Neutrophil (primary cell): Measurements from ENCODE around the gene PMPCB.

Experiments
- H3K27ac ChIP-seq: fragments of 200-600 bp; sonication (generic); 2 replicates; pipeline ENCODE4 v1.5.1; 2016; ENCODE audit warnings: mild to moderate bottlenecking, moderate library complexity
- H3K27me3 ChIP-seq: fragments of 200-600 bp; sonication (generic); 2 replicates; pipeline ENCODE4 v1.6.0; 2016; ENCODE audit warnings: mild to moderate bottlenecking
- H3K36me3 ChIP-seq: fragments of 200-600 bp; sonication (generic); 2 replicates; pipeline ENCODE4 v1.5.1; 2017
- H3K4me1 ChIP-seq, 2 experiments: fragments of 200-600 bp in 1 of 2; sonication (generic) in 1 of 2; 1 replicate in 1 of 2; 2 replicates in 1 of 2; pipeline versions ENCODE4 v1.5.1 to v1.6.1; 2013 to 2016; ENCODE audit warnings: low read depth in 1 of 2, low read length in 1 of 2, mild to moderate bottlenecking in 1 of 2, moderate library complexity in 1 of 2; ENCODE audit not compliant: control insufficient read depth in 1 of 2, insufficient read depth in 1 of 2
- H3K4me3 ChIP-seq, 2 experiments: fragments of 200-600 bp in 1 of 2; sonication (generic) in 1 of 2; 1 replicate in 1 of 2; 2 replicates in 1 of 2; pipeline ENCODE4 v1.5.1; 2013 to 2016; ENCODE audit warnings: low read depth in 1 of 2, low read length in 1 of 2, mild to moderate bottlenecking in 1 of 2, moderate library complexity in 1 of 2
- H3K9me3 ChIP-seq: fragments of 200-600 bp; sonication (generic); 2 replicates; pipeline ENCODE4 v1.5.1; 2016
- TF ChIP-seq, protein P1 (sequence below): fragments of 200-600 bp; sonication (generic); IDR thresholded peaks from 2 replicates; pipeline ENCODE4 v1.5.1; 2016; ENCODE audit warnings: antibody characterized with exemption

The PMPCB gene

DNA sequence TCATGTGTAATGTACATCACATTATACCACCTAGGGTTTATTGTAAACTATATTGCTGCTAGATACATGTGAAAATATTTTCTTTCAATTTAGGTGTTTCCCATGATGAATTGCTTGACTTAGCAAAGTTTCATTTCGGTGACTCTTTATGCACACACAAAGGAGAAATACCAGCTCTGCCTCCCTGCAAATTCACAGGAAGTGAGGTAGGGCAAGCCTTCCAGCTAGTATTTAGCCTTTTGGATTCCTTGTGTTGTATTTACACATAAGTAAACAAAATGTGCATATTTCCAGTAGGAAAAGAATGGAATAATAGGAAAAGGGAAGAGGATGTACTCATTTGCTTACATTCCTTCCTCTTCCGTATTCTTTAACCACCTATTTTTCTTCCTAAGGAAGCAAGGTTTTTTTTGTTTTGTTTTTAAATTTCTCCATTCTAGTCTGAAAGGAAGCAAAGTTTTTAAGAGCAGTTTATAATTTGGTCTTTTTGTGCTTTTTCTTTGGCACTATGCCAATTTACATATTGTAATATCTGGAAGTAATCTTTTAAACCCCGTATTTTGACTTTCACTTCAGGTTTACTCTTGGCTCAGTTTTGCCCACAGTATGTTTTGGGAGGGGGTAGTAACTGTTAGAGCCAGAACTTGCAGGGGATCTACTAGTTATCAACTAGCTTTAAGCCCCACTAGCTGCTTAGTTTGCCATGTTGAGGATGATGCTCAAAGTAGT is 10.4 kb downstream of the PMPCB start:
- Histone ChIP-seq H3K4me1 (peaks cover 14 to 16% of the 10 kb centered on the region in 2 experiments), H3K36me3 (peaks cover 86% of the 10 kb centered on the region), H3K27me3 (no peaks in the 10 kb centered on the region), H3K27ac (peak overlapping the region; percentile 58), H3K9me3 (no peaks in the 10 kb centered on the region), H3K4me3 (no peak overlapping the region)
- TF ChIP-seq, protein P1, sequence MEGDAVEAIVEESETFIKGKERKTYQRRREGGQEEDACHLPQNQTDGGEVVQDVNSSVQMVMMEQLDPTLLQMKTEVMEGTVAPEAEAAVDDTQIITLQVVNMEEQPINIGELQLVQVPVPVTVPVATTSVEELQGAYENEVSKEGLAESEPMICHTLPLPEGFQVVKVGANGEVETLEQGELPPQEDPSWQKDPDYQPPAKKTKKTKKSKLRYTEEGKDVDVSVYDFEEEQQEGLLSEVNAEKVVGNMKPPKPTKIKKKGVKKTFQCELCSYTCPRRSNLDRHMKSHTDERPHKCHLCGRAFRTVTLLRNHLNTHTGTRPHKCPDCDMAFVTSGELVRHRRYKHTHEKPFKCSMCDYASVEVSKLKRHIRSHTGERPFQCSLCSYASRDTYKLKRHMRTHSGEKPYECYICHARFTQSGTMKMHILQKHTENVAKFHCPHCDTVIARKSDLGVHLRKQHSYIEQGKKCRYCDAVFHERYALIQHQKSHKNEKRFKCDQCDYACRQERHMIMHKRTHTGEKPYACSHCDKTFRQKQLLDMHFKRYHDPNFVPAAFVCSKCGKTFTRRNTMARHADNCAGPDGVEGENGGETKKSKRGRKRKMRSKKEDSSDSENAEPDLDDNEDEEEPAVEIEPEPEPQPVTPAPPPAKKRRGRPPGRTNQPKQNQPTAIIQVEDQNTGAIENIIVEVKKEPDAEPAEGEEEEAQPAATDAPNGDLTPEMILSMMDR, result no peak

DNA sequence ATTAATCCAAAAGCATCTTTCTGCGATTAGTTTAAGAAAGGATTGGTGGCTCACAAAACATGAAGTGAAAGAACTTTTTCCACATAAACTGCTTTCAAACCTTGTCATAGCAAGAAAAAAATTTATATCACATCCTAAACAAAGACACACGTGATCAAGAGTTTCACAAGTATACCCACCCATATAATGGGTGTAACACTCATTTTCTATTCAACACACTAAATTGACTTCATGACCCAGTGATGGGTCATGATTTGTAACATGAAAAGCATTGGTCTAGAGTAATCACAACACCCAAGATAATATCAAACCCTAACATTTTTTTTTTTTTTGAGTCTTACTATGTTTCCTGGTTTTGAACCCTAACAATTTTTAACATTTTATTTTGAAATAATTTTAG is 17.6 kb downstream of the PMPCB start:
- Histone ChIP-seq H3K4me1 (no peaks in the 10 kb centered on the region), H3K9me3 (no peaks in the 10 kb centered on the region), H3K36me3 (peaks cover 97% of the 10 kb centered on the region), H3K27me3 (no peaks in the 10 kb centered on the region), H3K4me3 (no peak overlapping the region), H3K27ac (no peak overlapping the region)
- TF ChIP-seq, protein P1, result no peak

DNA sequence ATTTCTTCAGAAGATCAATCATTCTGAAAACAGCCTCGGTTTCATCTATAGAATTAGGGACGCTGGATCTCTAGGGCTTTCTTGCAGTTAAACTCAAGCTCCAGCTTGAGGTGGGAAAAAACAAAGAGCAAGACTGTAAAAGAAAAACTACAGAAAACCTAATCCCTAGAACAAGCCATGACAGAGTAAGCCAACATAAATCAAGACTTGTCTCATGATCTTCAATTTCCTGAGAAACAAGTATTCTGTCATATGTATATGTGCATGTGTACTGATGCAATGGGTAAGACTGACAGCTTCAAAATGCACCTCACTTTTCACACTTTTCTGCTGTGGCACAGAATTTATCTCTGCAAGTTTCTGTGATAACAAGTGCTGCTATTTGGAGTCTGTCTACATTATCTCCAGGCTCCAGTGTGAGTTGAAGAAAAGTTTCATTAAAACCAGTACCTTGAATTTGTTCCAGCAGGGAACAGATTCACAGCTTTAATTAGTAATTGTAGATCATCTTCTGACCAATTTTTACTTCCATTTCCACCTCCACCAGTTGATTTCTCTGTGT is 19.2 kb downstream of the PMPCB start:
- H3K4me3 ChIP-seq, result no peak overlapping the region
- TF ChIP-seq, protein P1, result no peak
- no peaks in the 10 kb centered on the region for H3K27me3 ChIP-seq
- H3K9me3 ChIP-seq, result no peaks in the 10 kb centered on the region
- H3K27ac ChIP-seq, result no peak overlapping the region
- peaks cover 97% of the 10 kb centered on the region for H3K36me3 ChIP-seq
- no peaks in the 10 kb centered on the region for H3K4me1 ChIP-seq

DNA sequence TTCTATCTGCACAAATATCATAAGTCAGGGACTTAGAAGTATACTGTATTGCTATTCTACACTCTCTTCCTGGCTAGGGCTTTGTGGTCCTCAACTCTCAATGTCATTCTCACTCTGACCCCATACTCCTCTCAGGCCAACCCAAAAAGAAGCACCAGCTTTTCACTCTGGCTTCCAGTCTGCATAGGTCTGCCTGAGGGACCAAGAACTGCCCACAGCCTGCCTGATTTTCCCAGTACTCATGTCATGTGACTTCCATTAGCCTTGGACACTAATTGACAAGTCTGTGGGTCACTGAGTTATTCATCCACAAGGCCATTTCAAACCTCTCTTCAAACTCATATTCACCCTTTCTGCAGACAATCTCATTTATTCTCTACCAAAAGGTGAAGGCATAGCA is 19.8 kb downstream of the PMPCB start:
- Histone ChIP-seq H3K36me3 (peaks cover 95% of the 10 kb centered on the region), H3K4me1 (no peaks in the 10 kb centered on the region), H3K27me3 (no peaks in the 10 kb centered on the region), H3K27ac (no peak overlapping the region), H3K4me3 (no peak overlapping the region), H3K9me3 (no peaks in the 10 kb centered on the region)
- TF ChIP-seq, protein P1, result no peak

DNA sequence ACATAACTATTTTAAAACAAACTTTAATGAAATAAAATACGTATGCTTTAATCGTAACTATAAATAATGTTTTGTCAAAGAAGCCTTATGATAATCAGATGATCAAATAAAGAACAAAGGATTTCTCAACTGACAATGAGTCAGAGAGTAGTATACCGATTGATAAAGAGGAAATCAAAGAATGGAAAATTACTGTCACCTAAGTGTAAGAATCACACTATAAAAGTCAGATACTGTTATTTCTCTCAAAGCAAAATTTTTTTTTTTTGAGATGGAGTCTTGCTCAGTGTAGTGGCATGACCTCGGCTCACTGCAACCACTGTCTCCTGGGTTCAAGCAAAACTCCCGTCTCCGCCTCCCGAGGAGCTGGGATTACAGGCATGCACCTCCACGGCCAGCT is 28.5 kb downstream of the PMPCB start:
- Histone ChIP-seq H3K9me3 (no peaks in the 10 kb centered on the region), H3K4me1 (no peaks in the 10 kb centered on the region), H3K4me3 (no peak overlapping the region), H3K27ac (no peak overlapping the region), H3K36me3 (peaks cover 68% of the 10 kb centered on the region), H3K27me3 (no peaks in the 10 kb centered on the region)
- TF ChIP-seq, protein P1, result no peak
